K562 (cell line): ENCODE results near the gene TRPM4. TPM values are rescaled to one million over a fixed set of nuclear protein-coding genes. Genes with fewer than 3 reads are reported as not detected.
A peak's percentile ranks its signal among the peaks of the same experiment; 100 is the strongest.

Experiments used
- CREM ChIP-seq: IDR thresholded peaks from 2 replicates; pipeline ENCODE4 v1.6.1; 2014; ENCODE audit warnings: antibody characterized with exemption, low read depth
- MAFG ChIP-seq: fragments of 450-650 bp; conservative IDR thresholded peaks from 2 replicates; pipeline ENCODE4 v1.6.1; 2016; ENCODE audit warnings: missing genetic modification characterization, missing compliant biosample characterization
- SMAD1 ChIP-seq: fragments of 150-350 bp; IDR thresholded peaks from 2 replicates; pipeline ENCODE4 v1.6.1; 2014; ENCODE audit warnings: low read length, low read depth; ENCODE audit not compliant: partially characterized antibody
- TAF1 ChIP-seq: IDR thresholded peaks from 2 replicates; pipeline ENCODE4 v1.6.1; 2011; ENCODE audit warnings: mild to moderate bottlenecking, low read length, moderate library complexity; ENCODE audit not compliant: insufficient read depth, control insufficient read depth, severe bottlenecking; ENCODE audit errors: extremely low read depth
- TAF9B ChIP-seq: fragments of 450-650 bp; IDR thresholded peaks from 2 replicates; pipeline ENCODE4 v1.6.1; 2018; ENCODE audit warnings: mild to moderate bottlenecking; ENCODE audit not compliant: partially characterized antibody
- polyA plus RNA-seq, 8 experiments: library from polyadenylated mRNA; depleted of rRNA in 4 of 8; stranded (reverse) in 5 of 8; unstranded in 3 of 8; fragments of >200 nt; fragmentation: Nextera tagmentation in 2 of 8; fragmentation: Illumina TruSeq in 1 of 8; extraction: Ambion mirVana in 2 of 8; extraction: Trizol in 1 of 8; gene quantifications; 2 replicates each; pipeline versions ENCODE4 v1.2.1 to v1.2.3, GENCODE V29; 2011 to 2014; ENCODE audit warnings: inconsistent platforms in 1 of 8, missing spikeins in 1 of 8
- total RNA-seq, 7 experiments: library from RNA; depleted of rRNA in 6 of 7; stranded (reverse); fragments of >200 nt in 6 of 7; fragmentation: Illumina TruSeq in 2 of 7; extraction: Trizol in 2 of 7; gene quantifications; 2 replicates each; pipeline versions ENCODE4 v1.2.1 to v1.2.3, GENCODE V29; 2011 to 2021; ENCODE audit warnings: low replicate concordance in 1 of 7
- TF ChIP-seq, protein P1 (sequence below): sonication (generic); formaldehyde crosslinking; IDR thresholded peaks from 2 replicates; pipeline ENCODE4 v1.8.0; 2023; ENCODE audit warnings: mild to moderate bottlenecking, missing genetic modification reagents
- TF ChIP-seq, protein P2 (sequence below): fragments of 450-650 bp; IDR thresholded peaks from 2 replicates; pipeline ENCODE4 v1.6.1; 2016; ENCODE audit warnings: borderline replicate concordance
- TF ChIP-seq, protein P3 (sequence below): fragments of 450-650 bp; IDR thresholded peaks from 2 replicates; pipeline ENCODE4 v1.6.1; 2016; ENCODE audit warnings: mild to moderate bottlenecking, moderate library complexity

TRPM4 gene
- total and polyA plus RNA-seq, 9 of the 15 experiments (the other 6 are each of a cell fraction or from before 2014, with no cell fraction given) = 6.5 to 45.4 (median 15.2) TPM

- peak; percentile 62 for TF ChIP-seq TAF1
- TF ChIP-seq, protein P1, sequence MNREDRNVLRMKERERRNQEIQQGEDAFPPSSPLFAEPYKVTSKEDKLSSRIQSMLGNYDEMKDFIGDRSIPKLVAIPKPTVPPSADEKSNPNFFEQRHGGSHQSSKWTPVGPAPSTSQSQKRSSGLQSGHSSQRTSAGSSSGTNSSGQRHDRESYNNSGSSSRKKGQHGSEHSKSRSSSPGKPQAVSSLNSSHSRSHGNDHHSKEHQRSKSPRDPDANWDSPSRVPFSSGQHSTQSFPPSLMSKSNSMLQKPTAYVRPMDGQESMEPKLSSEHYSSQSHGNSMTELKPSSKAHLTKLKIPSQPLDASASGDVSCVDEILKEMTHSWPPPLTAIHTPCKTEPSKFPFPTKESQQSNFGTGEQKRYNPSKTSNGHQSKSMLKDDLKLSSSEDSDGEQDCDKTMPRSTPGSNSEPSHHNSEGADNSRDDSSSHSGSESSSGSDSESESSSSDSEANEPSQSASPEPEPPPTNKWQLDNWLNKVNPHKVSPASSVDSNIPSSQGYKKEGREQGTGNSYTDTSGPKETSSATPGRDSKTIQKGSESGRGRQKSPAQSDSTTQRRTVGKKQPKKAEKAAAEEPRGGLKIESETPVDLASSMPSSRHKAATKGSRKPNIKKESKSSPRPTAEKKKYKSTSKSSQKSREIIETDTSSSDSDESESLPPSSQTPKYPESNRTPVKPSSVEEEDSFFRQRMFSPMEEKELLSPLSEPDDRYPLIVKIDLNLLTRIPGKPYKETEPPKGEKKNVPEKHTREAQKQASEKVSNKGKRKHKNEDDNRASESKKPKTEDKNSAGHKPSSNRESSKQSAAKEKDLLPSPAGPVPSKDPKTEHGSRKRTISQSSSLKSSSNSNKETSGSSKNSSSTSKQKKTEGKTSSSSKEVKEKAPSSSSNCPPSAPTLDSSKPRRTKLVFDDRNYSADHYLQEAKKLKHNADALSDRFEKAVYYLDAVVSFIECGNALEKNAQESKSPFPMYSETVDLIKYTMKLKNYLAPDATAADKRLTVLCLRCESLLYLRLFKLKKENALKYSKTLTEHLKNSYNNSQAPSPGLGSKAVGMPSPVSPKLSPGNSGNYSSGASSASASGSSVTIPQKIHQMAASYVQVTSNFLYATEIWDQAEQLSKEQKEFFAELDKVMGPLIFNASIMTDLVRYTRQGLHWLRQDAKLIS (CRISPR knock-in tag) = 0 out of 2 replicates have a peak, but pooled peaks have one; percentile 30
- TF ChIP-seq CREM = peak; percentile 43; the same call in 1 of the 2 replicates
- peak; percentile 58 for TF ChIP-seq TAF9B
- peak; percentile 56 for TF ChIP-seq MAFG (tag)
- TF ChIP-seq, protein P2, sequence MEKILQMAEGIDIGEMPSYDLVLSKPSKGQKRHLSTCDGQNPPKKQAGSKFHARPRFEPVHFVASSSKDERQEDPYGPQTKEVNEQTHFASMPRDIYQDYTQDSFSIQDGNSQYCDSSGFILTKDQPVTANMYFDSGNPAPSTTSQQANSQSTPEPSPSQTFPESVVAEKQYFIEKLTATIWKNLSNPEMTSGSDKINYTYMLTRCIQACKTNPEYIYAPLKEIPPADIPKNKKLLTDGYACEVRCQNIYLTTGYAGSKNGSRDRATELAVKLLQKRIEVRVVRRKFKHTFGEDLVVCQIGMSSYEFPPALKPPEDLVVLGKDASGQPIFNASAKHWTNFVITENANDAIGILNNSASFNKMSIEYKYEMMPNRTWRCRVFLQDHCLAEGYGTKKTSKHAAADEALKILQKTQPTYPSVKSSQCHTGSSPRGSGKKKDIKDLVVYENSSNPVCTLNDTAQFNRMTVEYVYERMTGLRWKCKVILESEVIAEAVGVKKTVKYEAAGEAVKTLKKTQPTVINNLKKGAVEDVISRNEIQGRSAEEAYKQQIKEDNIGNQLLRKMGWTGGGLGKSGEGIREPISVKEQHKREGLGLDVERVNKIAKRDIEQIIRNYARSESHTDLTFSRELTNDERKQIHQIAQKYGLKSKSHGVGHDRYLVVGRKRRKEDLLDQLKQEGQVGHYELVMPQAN = peak; percentile 65; the same call in 1 of the 2 replicates
- TF ChIP-seq, protein P3, sequence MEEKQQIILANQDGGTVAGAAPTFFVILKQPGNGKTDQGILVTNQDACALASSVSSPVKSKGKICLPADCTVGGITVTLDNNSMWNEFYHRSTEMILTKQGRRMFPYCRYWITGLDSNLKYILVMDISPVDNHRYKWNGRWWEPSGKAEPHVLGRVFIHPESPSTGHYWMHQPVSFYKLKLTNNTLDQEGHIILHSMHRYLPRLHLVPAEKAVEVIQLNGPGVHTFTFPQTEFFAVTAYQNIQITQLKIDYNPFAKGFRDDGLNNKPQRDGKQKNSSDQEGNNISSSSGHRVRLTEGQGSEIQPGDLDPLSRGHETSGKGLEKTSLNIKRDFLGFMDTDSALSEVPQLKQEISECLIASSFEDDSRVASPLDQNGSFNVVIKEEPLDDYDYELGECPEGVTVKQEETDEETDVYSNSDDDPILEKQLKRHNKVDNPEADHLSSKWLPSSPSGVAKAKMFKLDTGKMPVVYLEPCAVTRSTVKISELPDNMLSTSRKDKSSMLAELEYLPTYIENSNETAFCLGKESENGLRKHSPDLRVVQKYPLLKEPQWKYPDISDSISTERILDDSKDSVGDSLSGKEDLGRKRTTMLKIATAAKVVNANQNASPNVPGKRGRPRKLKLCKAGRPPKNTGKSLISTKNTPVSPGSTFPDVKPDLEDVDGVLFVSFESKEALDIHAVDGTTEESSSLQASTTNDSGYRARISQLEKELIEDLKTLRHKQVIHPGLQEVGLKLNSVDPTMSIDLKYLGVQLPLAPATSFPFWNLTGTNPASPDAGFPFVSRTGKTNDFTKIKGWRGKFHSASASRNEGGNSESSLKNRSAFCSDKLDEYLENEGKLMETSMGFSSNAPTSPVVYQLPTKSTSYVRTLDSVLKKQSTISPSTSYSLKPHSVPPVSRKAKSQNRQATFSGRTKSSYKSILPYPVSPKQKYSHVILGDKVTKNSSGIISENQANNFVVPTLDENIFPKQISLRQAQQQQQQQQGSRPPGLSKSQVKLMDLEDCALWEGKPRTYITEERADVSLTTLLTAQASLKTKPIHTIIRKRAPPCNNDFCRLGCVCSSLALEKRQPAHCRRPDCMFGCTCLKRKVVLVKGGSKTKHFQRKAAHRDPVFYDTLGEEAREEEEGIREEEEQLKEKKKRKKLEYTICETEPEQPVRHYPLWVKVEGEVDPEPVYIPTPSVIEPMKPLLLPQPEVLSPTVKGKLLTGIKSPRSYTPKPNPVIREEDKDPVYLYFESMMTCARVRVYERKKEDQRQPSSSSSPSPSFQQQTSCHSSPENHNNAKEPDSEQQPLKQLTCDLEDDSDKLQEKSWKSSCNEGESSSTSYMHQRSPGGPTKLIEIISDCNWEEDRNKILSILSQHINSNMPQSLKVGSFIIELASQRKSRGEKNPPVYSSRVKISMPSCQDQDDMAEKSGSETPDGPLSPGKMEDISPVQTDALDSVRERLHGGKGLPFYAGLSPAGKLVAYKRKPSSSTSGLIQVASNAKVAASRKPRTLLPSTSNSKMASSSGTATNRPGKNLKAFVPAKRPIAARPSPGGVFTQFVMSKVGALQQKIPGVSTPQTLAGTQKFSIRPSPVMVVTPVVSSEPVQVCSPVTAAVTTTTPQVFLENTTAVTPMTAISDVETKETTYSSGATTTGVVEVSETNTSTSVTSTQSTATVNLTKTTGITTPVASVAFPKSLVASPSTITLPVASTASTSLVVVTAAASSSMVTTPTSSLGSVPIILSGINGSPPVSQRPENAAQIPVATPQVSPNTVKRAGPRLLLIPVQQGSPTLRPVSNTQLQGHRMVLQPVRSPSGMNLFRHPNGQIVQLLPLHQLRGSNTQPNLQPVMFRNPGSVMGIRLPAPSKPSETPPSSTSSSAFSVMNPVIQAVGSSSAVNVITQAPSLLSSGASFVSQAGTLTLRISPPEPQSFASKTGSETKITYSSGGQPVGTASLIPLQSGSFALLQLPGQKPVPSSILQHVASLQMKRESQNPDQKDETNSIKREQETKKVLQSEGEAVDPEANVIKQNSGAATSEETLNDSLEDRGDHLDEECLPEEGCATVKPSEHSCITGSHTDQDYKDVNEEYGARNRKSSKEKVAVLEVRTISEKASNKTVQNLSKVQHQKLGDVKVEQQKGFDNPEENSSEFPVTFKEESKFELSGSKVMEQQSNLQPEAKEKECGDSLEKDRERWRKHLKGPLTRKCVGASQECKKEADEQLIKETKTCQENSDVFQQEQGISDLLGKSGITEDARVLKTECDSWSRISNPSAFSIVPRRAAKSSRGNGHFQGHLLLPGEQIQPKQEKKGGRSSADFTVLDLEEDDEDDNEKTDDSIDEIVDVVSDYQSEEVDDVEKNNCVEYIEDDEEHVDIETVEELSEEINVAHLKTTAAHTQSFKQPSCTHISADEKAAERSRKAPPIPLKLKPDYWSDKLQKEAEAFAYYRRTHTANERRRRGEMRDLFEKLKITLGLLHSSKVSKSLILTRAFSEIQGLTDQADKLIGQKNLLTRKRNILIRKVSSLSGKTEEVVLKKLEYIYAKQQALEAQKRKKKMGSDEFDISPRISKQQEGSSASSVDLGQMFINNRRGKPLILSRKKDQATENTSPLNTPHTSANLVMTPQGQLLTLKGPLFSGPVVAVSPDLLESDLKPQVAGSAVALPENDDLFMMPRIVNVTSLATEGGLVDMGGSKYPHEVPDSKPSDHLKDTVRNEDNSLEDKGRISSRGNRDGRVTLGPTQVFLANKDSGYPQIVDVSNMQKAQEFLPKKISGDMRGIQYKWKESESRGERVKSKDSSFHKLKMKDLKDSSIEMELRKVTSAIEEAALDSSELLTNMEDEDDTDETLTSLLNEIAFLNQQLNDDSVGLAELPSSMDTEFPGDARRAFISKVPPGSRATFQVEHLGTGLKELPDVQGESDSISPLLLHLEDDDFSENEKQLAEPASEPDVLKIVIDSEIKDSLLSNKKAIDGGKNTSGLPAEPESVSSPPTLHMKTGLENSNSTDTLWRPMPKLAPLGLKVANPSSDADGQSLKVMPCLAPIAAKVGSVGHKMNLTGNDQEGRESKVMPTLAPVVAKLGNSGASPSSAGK = peak; percentile 33; the same call in 1 of the 2 replicates
- peak; percentile 24 for TF ChIP-seq SMAD1
Measured at GRCh38 chr19:49155005-49155819, 2.4 kb upstream of the TRPM4 start, which contains the start of gene HRC (continued).
